ENCODE measurements around the gene ANXA6. TPM values are rescaled to one million over a fixed set of nuclear protein-coding genes. Genes with fewer than 3 reads are reported as not detected.

Gene ANXA6
- total and polyA plus RNA-seq, 10 of the 15 experiments (the other 5 are each of a cell fraction or from before 2014, with no cell fraction given), result 44.0 to 571 (median 465) TPM

GRCh38 chr5:151196556-151197290, 39.1 kb upstream of the ANXA6 start (continued):
- TF ChIP-seq ZBTB4 (CRISPR knock-in tag; IDR thresholded peaks at IDR 0.05), result no peak
- peak; percentile 93 for TF ChIP-seq DPF2 (IDR thresholded peaks at IDR 0.05)
- TF ChIP-seq, protein P1, sequence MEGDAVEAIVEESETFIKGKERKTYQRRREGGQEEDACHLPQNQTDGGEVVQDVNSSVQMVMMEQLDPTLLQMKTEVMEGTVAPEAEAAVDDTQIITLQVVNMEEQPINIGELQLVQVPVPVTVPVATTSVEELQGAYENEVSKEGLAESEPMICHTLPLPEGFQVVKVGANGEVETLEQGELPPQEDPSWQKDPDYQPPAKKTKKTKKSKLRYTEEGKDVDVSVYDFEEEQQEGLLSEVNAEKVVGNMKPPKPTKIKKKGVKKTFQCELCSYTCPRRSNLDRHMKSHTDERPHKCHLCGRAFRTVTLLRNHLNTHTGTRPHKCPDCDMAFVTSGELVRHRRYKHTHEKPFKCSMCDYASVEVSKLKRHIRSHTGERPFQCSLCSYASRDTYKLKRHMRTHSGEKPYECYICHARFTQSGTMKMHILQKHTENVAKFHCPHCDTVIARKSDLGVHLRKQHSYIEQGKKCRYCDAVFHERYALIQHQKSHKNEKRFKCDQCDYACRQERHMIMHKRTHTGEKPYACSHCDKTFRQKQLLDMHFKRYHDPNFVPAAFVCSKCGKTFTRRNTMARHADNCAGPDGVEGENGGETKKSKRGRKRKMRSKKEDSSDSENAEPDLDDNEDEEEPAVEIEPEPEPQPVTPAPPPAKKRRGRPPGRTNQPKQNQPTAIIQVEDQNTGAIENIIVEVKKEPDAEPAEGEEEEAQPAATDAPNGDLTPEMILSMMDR (IDR thresholded peaks at IDR 0.05 in 2 of 3, conservative IDR thresholded peaks at IDR 0.05 in 1 of 3; ENCODE audit: control insufficient read depth in 2 of 3, extremely low read depth in 1 of 3, insufficient read depth in 1 of 3, low read depth in 3 of 3, low read length in 3 of 3), result no peak
- peak in 1 of 2 experiments; percentile 45; a peak in 1 of 4 replicates for TF ChIP-seq ETV6 (conservative IDR thresholded peaks at IDR 0.05 in 1 of 2, IDR thresholded peaks at IDR 0.05 in 1 of 2; ENCODE audit: borderline replicate concordance in 1 of 2, low read depth in 1 of 2)
- TF ChIP-seq BCL3 (IDR thresholded peaks at IDR 0.05; ENCODE audit: borderline replicate concordance, insufficient read depth, low read depth, low read length, poor library complexity, severe bottlenecking), result no peak
- TF ChIP-seq CBX3 (IDR thresholded peaks at IDR 0.05; ENCODE audit: borderline replicate concordance, low read depth), result no peak
- peak; percentile 83 for TF ChIP-seq ATF7 (IDR thresholded peaks at IDR 0.05; ENCODE audit: low read depth)
- TF ChIP-seq USF1 (IDR thresholded peaks at IDR 0.05; ENCODE audit: borderline replicate concordance, extremely low read length, insufficient read depth, low read depth, low read length), result no peak
- TF ChIP-seq POU2F2 (IDR thresholded peaks at IDR 0.05; ENCODE audit: borderline replicate concordance, low read depth, low read length), result peak; percentile 93
- TF ChIP-seq NRF1 (conservative IDR thresholded peaks at IDR 0.05; ENCODE audit: low read depth, low read length), result no peak
- TF ChIP-seq TBL1XR1 (IDR thresholded peaks at IDR 0.05; ENCODE audit: low read depth, low read length), result peak; percentile 52; the same call in 1 of the 2 replicates
- TF ChIP-seq NFYB (IDR thresholded peaks at IDR 0.05; ENCODE audit: insufficient read depth, low read depth, low read length), result no peak
- TF ChIP-seq SUPT20H (IDR thresholded peaks at IDR 0.05; ENCODE audit: borderline replicate concordance, control insufficient read depth, low read depth, low read length), result no peak
- TF ChIP-seq, protein P2, sequence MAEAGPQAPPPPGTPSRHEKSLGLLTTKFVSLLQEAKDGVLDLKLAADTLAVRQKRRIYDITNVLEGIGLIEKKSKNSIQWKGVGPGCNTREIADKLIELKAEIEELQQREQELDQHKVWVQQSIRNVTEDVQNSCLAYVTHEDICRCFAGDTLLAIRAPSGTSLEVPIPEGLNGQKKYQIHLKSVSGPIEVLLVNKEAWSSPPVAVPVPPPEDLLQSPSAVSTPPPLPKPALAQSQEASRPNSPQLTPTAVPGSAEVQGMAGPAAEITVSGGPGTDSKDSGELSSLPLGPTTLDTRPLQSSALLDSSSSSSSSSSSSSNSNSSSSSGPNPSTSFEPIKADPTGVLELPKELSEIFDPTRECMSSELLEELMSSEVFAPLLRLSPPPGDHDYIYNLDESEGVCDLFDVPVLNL (IDR thresholded peaks at IDR 0.05; ENCODE audit: low read depth, low read length), result no peak
- no peak for TF ChIP-seq YBX1 (IDR thresholded peaks at IDR 0.05)
- TF ChIP-seq CREB1 (IDR thresholded peaks at IDR 0.05; ENCODE audit: low read depth), result no peak
- TF ChIP-seq MTA3 (IDR thresholded peaks at IDR 0.05; ENCODE audit: borderline replicate concordance, low read length), result peak; percentile 39; the same call in 1 of the 2 replicates
- TF ChIP-seq BMI1 (IDR thresholded peaks at IDR 0.05; ENCODE audit: borderline replicate concordance), result peak; percentile 29; the same call in 1 of the 2 replicates
- no peak for TF ChIP-seq FOXK2 (IDR thresholded peaks at IDR 0.05)
- TF ChIP-seq BHLHE40 (IDR thresholded peaks at IDR 0.05; ENCODE audit: borderline replicate concordance in 1 of 2, low read depth in 2 of 2, low read length in 1 of 2), result peak; percentile 58 to 71
